Smooth muscle cell (in vitro differentiated cells): ENCODE data around the gene ARHGAP26. TPM values are rescaled to one million over a fixed set of nuclear protein-coding genes. Genes with fewer than 3 reads are reported as not detected.

ENCODE experiments used
- DNase-seq: peaks from one replicate; lab custom pipeline; 2025; ENCODE audit not compliant: unreplicated experiment; lab: John Stamatoyannopoulos, UW
- H2AFZ ChIP-seq: fragments of 200-600 bp; sonication (generic); 2 replicates; pipeline ENCODE4 v1.6.0; 2016; ENCODE audit warnings: antibody characterized with exemption, low read depth, mild to moderate bottlenecking
- H3F3A ChIP-seq: fragments of 200-600 bp; sonication (generic); 2 replicates; pipeline ENCODE4 v1.6.0; 2017; ENCODE audit warnings: antibody characterized with exemption, low read depth
- H3K27ac ChIP-seq: fragments of 200-600 bp; sonication (generic); 2 replicates; pipeline ENCODE4 v1.5.1; 2016; ENCODE audit warnings: low read depth, mild to moderate bottlenecking
- H3K27me3 ChIP-seq: fragments of 200-600 bp; sonication (generic); 2 replicates; pipeline ENCODE4 v1.6.1; 2016; ENCODE audit warnings: low read depth, mild to moderate bottlenecking
- H3K36me3 ChIP-seq: fragments of 200-600 bp; sonication (generic); 2 replicates; pipeline ENCODE4 v1.5.1; 2016; ENCODE audit warnings: low read depth
- H3K4me1 ChIP-seq: fragments of 200-600 bp; sonication (generic); 2 replicates; pipeline ENCODE4 v1.5.1; 2016; ENCODE audit warnings: low read depth
- H3K4me2 ChIP-seq: fragments of 200-600 bp; sonication (generic); 2 replicates; pipeline ENCODE4 v1.6.0; 2016; ENCODE audit warnings: mild to moderate bottlenecking
- H3K4me3 ChIP-seq: fragments of 200-600 bp; sonication (generic); 2 replicates; pipeline ENCODE4 v1.5.1; 2016; ENCODE audit warnings: mild to moderate bottlenecking
- H3K79me2 ChIP-seq: fragments of 200-600 bp; sonication (generic); 2 replicates; pipeline ENCODE4 v1.6.0; 2016; ENCODE audit warnings: low read depth, mild to moderate bottlenecking
- H3K9ac ChIP-seq: fragments of 200-600 bp; sonication (generic); 2 replicates; pipeline ENCODE4 v1.6.0; 2016; ENCODE audit warnings: low read depth
- H3K9me3 ChIP-seq: fragments of 200-600 bp; sonication (generic); replicated peaks from 2 replicates; pipeline ENCODE4 v1.5.1; 2016; ENCODE audit warnings: low read depth
- H4K20me1 ChIP-seq: fragments of 200-600 bp; sonication (generic); 2 replicates; pipeline ENCODE4 v1.6.0; 2016; ENCODE audit warnings: low read depth
- CTCF ChIP-seq: fragments of 200-600 bp; sonication (generic); IDR thresholded peaks from 2 replicates; pipeline ENCODE4 v1.5.1; 2017; ENCODE audit warnings: borderline replicate concordance, mild to moderate bottlenecking, antibody characterized with exemption; ENCODE audit not compliant: insufficient read depth, poor library complexity, severe bottlenecking
- WGBS: methylation state at CpG from one replicate; pipeline ENCODE4 v1.1.7; 2016; ENCODE audit warnings: low lambda C conversion rate; 5-methylcytosine and 5-hydroxymethylcytosine counted together
- polyA plus RNA-seq: library from polyadenylated mRNA; unstranded; fragments of >200 nt; fragmentation: Nextera tagmentation; extraction: Ambion mirVana; gene quantifications from 2 replicates; pipeline ENCODE4 v1.2.1, GENCODE V29; 2016
- total RNA-seq: library from RNA; depleted of rRNA; stranded (reverse); fragments of >200 nt; gene quantifications from 2 replicates; pipeline ENCODE4 v1.2.3, GENCODE V29; 2014

ARHGAP26 gene
- total and polyA plus RNA-seq, 2 experiments from 2014 or later, result 2.2 to 5.1 TPM

GRCh38 chr5:142847898-142848790, 78.0 kb downstream of the ARHGAP26 start:
- H3K9me3 ChIP-seq, result no peaks in the 10 kb centered on the region
- H3K9ac ChIP-seq, result no peak overlapping the region
- peaks cover 2% of the 10 kb centered on the region for H3F3A ChIP-seq
- WGBS, result 72% methylated on average over 7 of the region's 7 CpGs
- H2AFZ ChIP-seq, result no peak overlapping the region
- no peaks in the 10 kb centered on the region for H4K20me1 ChIP-seq
- H3K36me3 ChIP-seq, result no peaks in the 10 kb centered on the region
- H3K4me3 ChIP-seq, result no peak overlapping the region
- no peak overlapping the region for H3K4me2 ChIP-seq
- no peak overlapping the region for H3K27ac ChIP-seq
- DNase-seq, result no peak
- no peaks in the 10 kb centered on the region for H3K4me1 ChIP-seq
- no peaks in the 10 kb centered on the region for H3K27me3 ChIP-seq
- H3K79me2 ChIP-seq, result no peaks in the 10 kb centered on the region
- TF ChIP-seq CTCF, result no peak

- no peaks in the 10 kb centered on the region for H3K36me3 ChIP-seq
- WGBS, result 84% methylated on average over 3 of the region's 3 CpGs
- H4K20me1 ChIP-seq, result no peaks in the 10 kb centered on the region
- no peak overlapping the region for H3K4me2 ChIP-seq
- H3K4me3 ChIP-seq, result no peak overlapping the region
- peaks cover 2% of the 10 kb centered on the region for H3F3A ChIP-seq
- no peak overlapping the region for H3K27ac ChIP-seq
- H3K9me3 ChIP-seq, result no peaks in the 10 kb centered on the region
- no peak overlapping the region for H2AFZ ChIP-seq
- H3K4me1 ChIP-seq, result no peaks in the 10 kb centered on the region
- H3K27me3 ChIP-seq, result no peaks in the 10 kb centered on the region
- no peak for TF ChIP-seq CTCF
- no peaks in the 10 kb centered on the region for H3K79me2 ChIP-seq
- H3K9ac ChIP-seq, result no peak overlapping the region
- DNase-seq, result no peak
Observed at GRCh38 chr5:142849466-142849865, 79.3 kb downstream of the ARHGAP26 start.

- Histone ChIP-seq H3K4me2 (no peak overlapping the region), H3K27me3 (no peaks in the 10 kb centered on the region), H3K4me1 (no peaks in the 10 kb centered on the region), H3F3A (peaks cover 2% of the 10 kb centered on the region), H3K36me3 (no peaks in the 10 kb centered on the region), H3K27ac (no peak overlapping the region), H2AFZ (no peak overlapping the region), H3K9me3 (no peaks in the 10 kb centered on the region), H4K20me1 (no peaks in the 10 kb centered on the region), H3K4me3 (no peak overlapping the region), H3K9ac (no peak overlapping the region), H3K79me2 (no peaks in the 10 kb centered on the region)
- WGBS, result 92% methylated on average over 3 of the region's 3 CpGs
- no peak for DNase-seq
- TF ChIP-seq CTCF, result no peak
Observed at GRCh38 chr5:142849880-142850279, 79.7 kb downstream of the ARHGAP26 start.

- 96% methylated on average over 4 of the region's 4 CpGs for WGBS
- Histone ChIP-seq H3F3A (no peaks in the 10 kb centered on the region), H3K27me3 (no peaks in the 10 kb centered on the region)
Observed at GRCh38 chr5:142851731-142852130, 81.6 kb downstream of the ARHGAP26 start.

More at GRCh38 chr5:142851731-142852130, 81.6 kb downstream of the ARHGAP26 start:
- Histone ChIP-seq H3K9ac (no peak overlapping the region), H3K9me3 (no peaks in the 10 kb centered on the region), H3K4me2 (no peak overlapping the region), H4K20me1 (no peaks in the 10 kb centered on the region), H3K79me2 (no peaks in the 10 kb centered on the region), H3K4me1 (no peaks in the 10 kb centered on the region), H3K27ac (no peak overlapping the region), H2AFZ (no peak overlapping the region), H3K36me3 (no peaks in the 10 kb centered on the region), H3K4me3 (no peak overlapping the region)
- TF ChIP-seq CTCF, result no peak
- no peak for DNase-seq
